Neural progenitor cell (in vitro differentiated cells): ENCODE measurements around the gene STK24.

Source experiments
- CTCF ChIP-seq: fragments of 200-600 bp; sonication (generic); IDR thresholded peaks from 2 replicates; pipeline ENCODE4 v1.5.1; 2017; ENCODE audit warnings: antibody characterized with exemption, mild to moderate bottlenecking
- EZH2 ChIP-seq: fragments of 200-600 bp; sonication (generic); IDR thresholded peaks from 2 replicates; pipeline ENCODE4 v1.6.1; 2017; ENCODE audit warnings: antibody characterized with exemption, mild to moderate bottlenecking, moderate library complexity

DNA sequence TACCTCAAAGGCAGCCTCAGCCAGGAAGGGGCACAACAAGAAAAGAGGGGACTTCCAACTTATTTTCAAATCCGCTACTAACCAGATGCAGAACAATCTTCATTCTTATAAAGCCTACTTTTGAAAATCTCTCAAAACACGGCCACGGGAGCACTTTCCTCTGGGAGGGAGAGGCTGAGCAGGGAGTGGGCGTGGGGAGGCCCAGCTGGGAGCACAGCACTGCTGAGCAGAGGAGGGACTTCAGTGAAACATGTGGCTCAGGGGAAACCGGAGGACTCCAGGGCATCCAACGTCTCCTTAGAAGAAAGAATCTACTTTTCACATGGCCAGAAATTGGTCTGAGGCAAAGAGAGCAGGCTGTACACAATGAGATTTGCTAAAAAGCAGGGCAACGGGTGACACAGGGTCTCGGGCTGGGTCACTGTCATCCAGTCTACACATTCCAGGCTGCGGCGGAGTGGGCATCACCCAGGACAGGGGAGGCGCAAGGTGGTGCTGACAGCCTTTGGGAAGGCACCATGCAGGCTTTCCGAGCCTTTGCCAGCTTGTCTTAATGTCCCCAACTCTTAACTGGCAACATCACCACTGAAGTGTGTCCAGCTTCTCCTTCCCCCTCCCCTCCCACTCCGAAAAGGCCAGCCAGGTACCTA is 117.1 kb downstream of the STK24 start:
- TF ChIP-seq CTCF, result no peak
- no peak for TF ChIP-seq EZH2
